ENCODE measurements around the gene HMCN1. TPM values are rescaled to one million over a fixed set of nuclear protein-coding genes. Genes with fewer than 3 reads are reported as not detected.

HMCN1 gene
- total and polyA plus RNA-seq, 9 donors = 1.4 to 26.6 (median 3.8) TPM

- Histone ChIP-seq H3K36me3 (no peaks in the 10 kb centered on the region), H3K9me3 (no peaks in the 10 kb centered on the region), H3K4me1 (ENCODE audit: insufficient read depth) (no peaks in the 10 kb centered on the region), H3K27me3 (no peaks in the 10 kb centered on the region), H3K27ac (no peak overlapping the region), H3K4me3 (no peak overlapping the region)
- DNase-seq = no peak
- TF ChIP-seq POLR2A (IDR thresholded peaks at IDR 0.05) (no peak), EP300 (IDR thresholded peaks at IDR 0.05) (no peak)
- TF ChIP-seq, protein P1, sequence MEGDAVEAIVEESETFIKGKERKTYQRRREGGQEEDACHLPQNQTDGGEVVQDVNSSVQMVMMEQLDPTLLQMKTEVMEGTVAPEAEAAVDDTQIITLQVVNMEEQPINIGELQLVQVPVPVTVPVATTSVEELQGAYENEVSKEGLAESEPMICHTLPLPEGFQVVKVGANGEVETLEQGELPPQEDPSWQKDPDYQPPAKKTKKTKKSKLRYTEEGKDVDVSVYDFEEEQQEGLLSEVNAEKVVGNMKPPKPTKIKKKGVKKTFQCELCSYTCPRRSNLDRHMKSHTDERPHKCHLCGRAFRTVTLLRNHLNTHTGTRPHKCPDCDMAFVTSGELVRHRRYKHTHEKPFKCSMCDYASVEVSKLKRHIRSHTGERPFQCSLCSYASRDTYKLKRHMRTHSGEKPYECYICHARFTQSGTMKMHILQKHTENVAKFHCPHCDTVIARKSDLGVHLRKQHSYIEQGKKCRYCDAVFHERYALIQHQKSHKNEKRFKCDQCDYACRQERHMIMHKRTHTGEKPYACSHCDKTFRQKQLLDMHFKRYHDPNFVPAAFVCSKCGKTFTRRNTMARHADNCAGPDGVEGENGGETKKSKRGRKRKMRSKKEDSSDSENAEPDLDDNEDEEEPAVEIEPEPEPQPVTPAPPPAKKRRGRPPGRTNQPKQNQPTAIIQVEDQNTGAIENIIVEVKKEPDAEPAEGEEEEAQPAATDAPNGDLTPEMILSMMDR (IDR thresholded peaks at IDR 0.05) = no peak
- 71 to 90% (median 84%) methylated on average over 4 of the region's 4 CpGs for WGBS, 3 donors
- intact Hi-C loops (cut with DNase I) = no loop called here
Measured at GRCh38 chr1:186235696-186236095, 501.5 kb downstream of the HMCN1 start.

- intact Hi-C loops (cut with DNase I) = no loop called here
- no peaks in the 10 kb centered on the region for H3K36me3 ChIP-seq
- no peak for DNase-seq
- TF ChIP-seq, protein P1 (IDR thresholded peaks at IDR 0.05) = no peak
- no peak for TF ChIP-seq EP300 (IDR thresholded peaks at IDR 0.05)
- TF ChIP-seq POLR2A (IDR thresholded peaks at IDR 0.05) = no peak
- H3K4me3 ChIP-seq = no peak overlapping the region
- no peak overlapping the region for H3K27ac ChIP-seq
- H3K4me1 ChIP-seq (ENCODE audit: insufficient read depth) = no peaks in the 10 kb centered on the region
- WGBS, 3 donors = 51 to 94% (median 90%) methylated on average over 3 of the region's 3 CpGs
- H3K27me3 ChIP-seq = no peaks in the 10 kb centered on the region
- no peaks in the 10 kb centered on the region for H3K9me3 ChIP-seq
Measured at GRCh38 chr1:186236921-186237320, 502.7 kb downstream of the HMCN1 start.

GRCh38 chr1:186239171-186239570 is 505.0 kb downstream of the HMCN1 start:
- intact Hi-C loops (cut with DNase I) = no loop called here
- no peak overlapping the region for H3K4me3 ChIP-seq
- no peaks in the 10 kb centered on the region for H3K9me3 ChIP-seq
- H3K4me1 ChIP-seq (ENCODE audit: insufficient read depth) = no peaks in the 10 kb centered on the region
- H3K36me3 ChIP-seq = no peaks in the 10 kb centered on the region
- DNase-seq = no peak
- TF ChIP-seq POLR2A (IDR thresholded peaks at IDR 0.05) (no peak), EP300 (IDR thresholded peaks at IDR 0.05) (no peak)
- TF ChIP-seq, protein P1 (IDR thresholded peaks at IDR 0.05) = no peak
- no peaks in the 10 kb centered on the region for H3K27me3 ChIP-seq
- no peak overlapping the region for H3K27ac ChIP-seq

GRCh38 chr1:186240436-186240835 is 506.2 kb downstream of the HMCN1 start:
- H3K27me3 ChIP-seq = no peaks in the 10 kb centered on the region
- no peak for DNase-seq
- TF ChIP-seq EP300 (IDR thresholded peaks at IDR 0.05) (no peak), POLR2A (IDR thresholded peaks at IDR 0.05) (no peak)
- TF ChIP-seq, protein P1 (IDR thresholded peaks at IDR 0.05) = no peak
- H3K27ac ChIP-seq = no peak overlapping the region
- no peaks in the 10 kb centered on the region for H3K4me1 ChIP-seq (ENCODE audit: insufficient read depth)
- no peaks in the 10 kb centered on the region for H3K9me3 ChIP-seq
- intact Hi-C loops (cut with DNase I) = no loop called here
- H3K4me3 ChIP-seq = no peak overlapping the region
- WGBS, 3 donors = 95 to 98% (median 97%) methylated on average over 1 of the region's 1 CpG
- no peaks in the 10 kb centered on the region for H3K36me3 ChIP-seq
